ENCODE measurements around the gene BSDC1.

BSDC1 gene

GRCh38 chr1:32364836-32365235, 29.4 kb downstream of the BSDC1 start:
- TF ChIP-seq, protein P1, sequence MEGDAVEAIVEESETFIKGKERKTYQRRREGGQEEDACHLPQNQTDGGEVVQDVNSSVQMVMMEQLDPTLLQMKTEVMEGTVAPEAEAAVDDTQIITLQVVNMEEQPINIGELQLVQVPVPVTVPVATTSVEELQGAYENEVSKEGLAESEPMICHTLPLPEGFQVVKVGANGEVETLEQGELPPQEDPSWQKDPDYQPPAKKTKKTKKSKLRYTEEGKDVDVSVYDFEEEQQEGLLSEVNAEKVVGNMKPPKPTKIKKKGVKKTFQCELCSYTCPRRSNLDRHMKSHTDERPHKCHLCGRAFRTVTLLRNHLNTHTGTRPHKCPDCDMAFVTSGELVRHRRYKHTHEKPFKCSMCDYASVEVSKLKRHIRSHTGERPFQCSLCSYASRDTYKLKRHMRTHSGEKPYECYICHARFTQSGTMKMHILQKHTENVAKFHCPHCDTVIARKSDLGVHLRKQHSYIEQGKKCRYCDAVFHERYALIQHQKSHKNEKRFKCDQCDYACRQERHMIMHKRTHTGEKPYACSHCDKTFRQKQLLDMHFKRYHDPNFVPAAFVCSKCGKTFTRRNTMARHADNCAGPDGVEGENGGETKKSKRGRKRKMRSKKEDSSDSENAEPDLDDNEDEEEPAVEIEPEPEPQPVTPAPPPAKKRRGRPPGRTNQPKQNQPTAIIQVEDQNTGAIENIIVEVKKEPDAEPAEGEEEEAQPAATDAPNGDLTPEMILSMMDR (IDR thresholded peaks at IDR 0.05; ENCODE audit: low read depth, low read length, missing control alignments), result no peak
- DNase-seq (ENCODE audit: low read depth), result no peak
- no peak overlapping the region for H3K4me3 ChIP-seq (ENCODE audit: low read depth, low read length)

- no peak for DNase-seq (ENCODE audit: low read depth)
- TF ChIP-seq, protein P1 (IDR thresholded peaks at IDR 0.05; ENCODE audit: low read depth, low read length, missing control alignments), result no peak
- no peak overlapping the region for H3K4me3 ChIP-seq (ENCODE audit: low read depth, low read length)
Measured at GRCh38 chr1:32363713-32364112, 30.5 kb downstream of the BSDC1 start.

- TF ChIP-seq, protein P1 (IDR thresholded peaks at IDR 0.05; ENCODE audit: low read depth, low read length, missing control alignments), result no peak
- no peak for DNase-seq (ENCODE audit: low read depth)
- no peak within 1 kb of the TSS for H3K4me3 ChIP-seq (ENCODE audit: low read depth, low read length)
Measured at GRCh38 chr1:32362474-32363313, 31.5 kb downstream of the BSDC1 start, which contains the start of the genes FAM229A and TSSK3. FAM229A (minus strand) TSS chr1:32362485; CDS start chr1:32362091, 394 bp downstream. TSSK3 (plus strand) TSS chr1:32362539; CDS start chr1:32362702, 163 bp downstream.

GRCh38 chr1:32361674-32362473, 32.4 kb downstream of the BSDC1 start:
- no peak overlapping the region for H3K4me3 ChIP-seq (ENCODE audit: low read depth, low read length)
- DNase-seq (ENCODE audit: low read depth), result no peak
- TF ChIP-seq, protein P1 (IDR thresholded peaks at IDR 0.05; ENCODE audit: low read depth, low read length, missing control alignments), result no peak

GRCh38 chr1:32361308-32361673, 33.0 kb downstream of the BSDC1 start:
- no peak overlapping the region for H3K4me3 ChIP-seq (ENCODE audit: low read depth, low read length)
- no peak for DNase-seq (ENCODE audit: low read depth)
- TF ChIP-seq, protein P1 (IDR thresholded peaks at IDR 0.05; ENCODE audit: low read depth, low read length, missing control alignments), result no peak

DNA sequence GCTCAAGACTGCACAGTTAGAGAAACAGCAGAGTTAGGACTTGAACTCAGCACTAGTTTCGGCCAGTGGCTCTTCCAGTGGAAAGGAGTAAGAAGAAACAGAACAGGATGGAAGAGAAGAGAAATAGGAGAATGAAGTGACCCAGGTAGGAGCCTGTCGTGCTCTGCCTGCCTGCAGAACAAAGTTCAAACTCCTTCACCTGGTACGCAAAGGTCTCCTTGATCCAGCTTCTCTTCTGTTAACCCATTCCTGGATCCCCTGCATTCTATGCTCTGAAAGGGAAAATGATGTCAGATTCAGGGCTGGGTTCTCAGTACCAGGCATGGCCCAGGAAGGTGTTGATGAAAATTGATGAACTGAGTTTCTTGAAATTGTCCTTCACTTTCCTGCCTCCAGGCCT, 35.8 kb downstream of the BSDC1 start:
- DNase-seq (ENCODE audit: low read depth), result no peak
- H3K4me3 ChIP-seq (ENCODE audit: low read depth, low read length), result no peak overlapping the region
- TF ChIP-seq, protein P1 (IDR thresholded peaks at IDR 0.05; ENCODE audit: low read depth, low read length, missing control alignments), result no peak
